ENCODE data around the gene ANO1.

ANO1 gene

GRCh38 chr11:70109903-70110302 is 31.8 kb downstream of the ANO1 start:
- Histone ChIP-seq H3K4me3 (ENCODE audit: low read length) (no peak overlapping the region), H3K27me3 (ENCODE audit: insufficient read depth, low read length) (no peaks in the 10 kb centered on the region), H3K9me3 (ENCODE audit: low read length) (no peaks in the 10 kb centered on the region), H2AFZ (ENCODE audit: low read depth, low read length) (no peak overlapping the region), H3K36me3 (ENCODE audit: insufficient read depth, low read length) (no peaks in the 10 kb centered on the region), H3K4me1 (ENCODE audit: insufficient read depth, low read length) (no peaks in the 10 kb centered on the region)

- H3K27me3 ChIP-seq (ENCODE audit: insufficient read depth, low read length) = no peaks in the 10 kb centered on the region
- H3K36me3 ChIP-seq (ENCODE audit: insufficient read depth, low read length) = no peaks in the 10 kb centered on the region
Measured at GRCh38 chr11:70110538-70111055, 32.5 kb downstream of the ANO1 start.

GRCh38 chr11:70111269-70112016 is 33.3 kb downstream of the ANO1 start:
- Histone ChIP-seq H3K4me3 (ENCODE audit: low read length) (no peak overlapping the region), H3K9me3 (ENCODE audit: low read length) (no peaks in the 10 kb centered on the region), H3K36me3 (ENCODE audit: insufficient read depth, low read length) (no peaks in the 10 kb centered on the region), H3K27me3 (ENCODE audit: insufficient read depth, low read length) (no peaks in the 10 kb centered on the region), H2AFZ (ENCODE audit: low read depth, low read length) (no peak overlapping the region), H3K4me1 (ENCODE audit: insufficient read depth, low read length) (no peaks in the 10 kb centered on the region)

More at GRCh38 chr11:70110538-70111055, 32.5 kb downstream of the ANO1 start:
- H3K4me1 ChIP-seq (ENCODE audit: insufficient read depth, low read length) = no peaks in the 10 kb centered on the region
- no peak overlapping the region for H3K4me3 ChIP-seq (ENCODE audit: low read length)
- H2AFZ ChIP-seq (ENCODE audit: low read depth, low read length) = no peak overlapping the region
- H3K9me3 ChIP-seq (ENCODE audit: low read length) = no peaks in the 10 kb centered on the region

GRCh38 chr11:70112017-70112434 is 33.9 kb downstream of the ANO1 start:
- Histone ChIP-seq H3K4me3 (ENCODE audit: low read length) (no peak overlapping the region), H3K9me3 (ENCODE audit: low read length) (no peaks in the 10 kb centered on the region), H3K27me3 (ENCODE audit: insufficient read depth, low read length) (no peaks in the 10 kb centered on the region), H2AFZ (ENCODE audit: low read depth, low read length) (no peak overlapping the region), H3K4me1 (ENCODE audit: insufficient read depth, low read length) (no peaks in the 10 kb centered on the region), H3K36me3 (ENCODE audit: insufficient read depth, low read length) (no peaks in the 10 kb centered on the region)

- no peaks in the 10 kb centered on the region for H3K27me3 ChIP-seq (ENCODE audit: insufficient read depth, low read length)
- no peaks in the 10 kb centered on the region for H3K9me3 ChIP-seq (ENCODE audit: low read length)
- no peaks in the 10 kb centered on the region for H3K36me3 ChIP-seq (ENCODE audit: insufficient read depth, low read length)
- no peak overlapping the region for H3K4me3 ChIP-seq (ENCODE audit: low read length)
- no peak overlapping the region for H2AFZ ChIP-seq (ENCODE audit: low read depth, low read length)
- no peaks in the 10 kb centered on the region for H3K4me1 ChIP-seq (ENCODE audit: insufficient read depth, low read length)
Measured at GRCh38 chr11:70113801-70114200, 35.7 kb downstream of the ANO1 start.

- Histone ChIP-seq H2AFZ (ENCODE audit: low read depth, low read length) (no peak overlapping the region), H3K27me3 (ENCODE audit: insufficient read depth, low read length) (no peaks in the 10 kb centered on the region), H3K4me3 (ENCODE audit: low read length) (no peak overlapping the region), H3K9me3 (ENCODE audit: low read length) (no peaks in the 10 kb centered on the region), H3K36me3 (ENCODE audit: insufficient read depth, low read length) (no peaks in the 10 kb centered on the region), H3K4me1 (ENCODE audit: insufficient read depth, low read length) (no peaks in the 10 kb centered on the region)
Measured at GRCh38 chr11:70115778-70116177, 37.7 kb downstream of the ANO1 start.

GRCh38 chr11:70116386-70117065 is 38.4 kb downstream of the ANO1 start:
- no peaks in the 10 kb centered on the region for H3K9me3 ChIP-seq (ENCODE audit: low read length)
- no peak overlapping the region for H3K4me3 ChIP-seq (ENCODE audit: low read length)
- H3K36me3 ChIP-seq (ENCODE audit: insufficient read depth, low read length) = no peaks in the 10 kb centered on the region

GRCh38 chr11:70117567-70118145 is 39.5 kb downstream of the ANO1 start:
- no peaks in the 10 kb centered on the region for H3K36me3 ChIP-seq (ENCODE audit: insufficient read depth, low read length)
- no peak overlapping the region for H3K4me3 ChIP-seq (ENCODE audit: low read length)
- H3K4me1 ChIP-seq (ENCODE audit: insufficient read depth, low read length) = no peaks in the 10 kb centered on the region
- no peaks in the 10 kb centered on the region for H3K27me3 ChIP-seq (ENCODE audit: insufficient read depth, low read length)
- H3K9me3 ChIP-seq (ENCODE audit: low read length) = no peaks in the 10 kb centered on the region
- no peak overlapping the region for H2AFZ ChIP-seq (ENCODE audit: low read depth, low read length)

More at GRCh38 chr11:70116386-70117065, 38.4 kb downstream of the ANO1 start:
- H3K27me3 ChIP-seq (ENCODE audit: insufficient read depth, low read length) = no peaks in the 10 kb centered on the region
- H3K4me1 ChIP-seq (ENCODE audit: insufficient read depth, low read length) = no peaks in the 10 kb centered on the region
- H2AFZ ChIP-seq (ENCODE audit: low read depth, low read length) = no peak overlapping the region

- Histone ChIP-seq H3K9me3 (ENCODE audit: low read length) (no peaks in the 10 kb centered on the region), H3K27me3 (ENCODE audit: insufficient read depth, low read length) (no peaks in the 10 kb centered on the region), H2AFZ (ENCODE audit: low read depth, low read length) (no peak overlapping the region), H3K4me3 (ENCODE audit: low read length) (no peak overlapping the region), H3K4me1 (ENCODE audit: insufficient read depth, low read length) (no peaks in the 10 kb centered on the region), H3K36me3 (ENCODE audit: insufficient read depth, low read length) (no peaks in the 10 kb centered on the region)
Measured at GRCh38 chr11:70118642-70119041, 40.5 kb downstream of the ANO1 start.

GRCh38 chr11:70119502-70119901 is 41.4 kb downstream of the ANO1 start:
- Histone ChIP-seq H3K27me3 (ENCODE audit: insufficient read depth, low read length) (no peaks in the 10 kb centered on the region), H2AFZ (ENCODE audit: low read depth, low read length) (no peak overlapping the region), H3K4me3 (ENCODE audit: low read length) (no peak overlapping the region), H3K36me3 (ENCODE audit: insufficient read depth, low read length) (no peaks in the 10 kb centered on the region), H3K4me1 (ENCODE audit: insufficient read depth, low read length) (no peaks in the 10 kb centered on the region), H3K9me3 (ENCODE audit: low read length) (no peaks in the 10 kb centered on the region)

GRCh38 chr11:70120674-70121073 is 42.6 kb downstream of the ANO1 start:
- H2AFZ ChIP-seq (ENCODE audit: low read depth, low read length) = no peak overlapping the region
- no peaks in the 10 kb centered on the region for H3K27me3 ChIP-seq (ENCODE audit: insufficient read depth, low read length)
- no peak overlapping the region for H3K4me3 ChIP-seq (ENCODE audit: low read length)
- no peaks in the 10 kb centered on the region for H3K4me1 ChIP-seq (ENCODE audit: insufficient read depth, low read length)
- no peaks in the 10 kb centered on the region for H3K9me3 ChIP-seq (ENCODE audit: low read length)
- no peaks in the 10 kb centered on the region for H3K36me3 ChIP-seq (ENCODE audit: insufficient read depth, low read length)

- no peaks in the 10 kb centered on the region for H3K36me3 ChIP-seq (ENCODE audit: insufficient read depth, low read length)
- H3K4me3 ChIP-seq (ENCODE audit: low read length) = no peak overlapping the region
- H2AFZ ChIP-seq (ENCODE audit: low read depth, low read length) = no peak overlapping the region
- H3K27me3 ChIP-seq (ENCODE audit: insufficient read depth, low read length) = no peaks in the 10 kb centered on the region
- H3K4me1 ChIP-seq (ENCODE audit: insufficient read depth, low read length) = no peaks in the 10 kb centered on the region
- no peaks in the 10 kb centered on the region for H3K9me3 ChIP-seq (ENCODE audit: low read length)
Measured at GRCh38 chr11:70122490-70123198, 44.5 kb downstream of the ANO1 start.

- H3K9me3 ChIP-seq (ENCODE audit: low read length) = no peaks in the 10 kb centered on the region
- H3K4me3 ChIP-seq (ENCODE audit: low read length) = no peak overlapping the region
- peaks cover 6% of the 10 kb centered on the region for H3K27me3 ChIP-seq (ENCODE audit: insufficient read depth, low read length)
Measured at GRCh38 chr11:70123711-70124110, 45.6 kb downstream of the ANO1 start.

More at GRCh38 chr11:70123711-70124110, 45.6 kb downstream of the ANO1 start:
- no peaks in the 10 kb centered on the region for H3K36me3 ChIP-seq (ENCODE audit: insufficient read depth, low read length)
- no peak overlapping the region for H2AFZ ChIP-seq (ENCODE audit: low read depth, low read length)
- no peaks in the 10 kb centered on the region for H3K4me1 ChIP-seq (ENCODE audit: insufficient read depth, low read length)
